Muscle layer of duodenum (tissue), 2 donors: ENCODE measurements around the gene ARHGAP35.
"Not testable (repeated sequence)": the region's sequence is repeated elsewhere in the genome, so short reads cannot be mapped to it uniquely, and the experiment has no call there.

ENCODE experiments used
- H3K27ac ChIP-seq: one replicate; pipeline ENCODE4 v1.7.0; 2013; ENCODE audit warnings: mild to moderate bottlenecking, low read length
- H3K27me3 ChIP-seq: one replicate; pipeline ENCODE4 v1.7.0; 2013; ENCODE audit warnings: low read depth, mild to moderate bottlenecking, control low read depth, low read length
- H3K36me3 ChIP-seq, 2 donors: one replicate each; pipeline ENCODE4 v1.7.0; 2013; ENCODE audit warnings: low read length in 2 of 2, control low read depth in 1 of 2, mild to moderate bottlenecking in 1 of 2; ENCODE audit not compliant: insufficient read depth in 2 of 2, control insufficient read depth in 1 of 2
- H3K4me1 ChIP-seq, 2 donors: one replicate each; pipeline ENCODE4 v1.7.0; 2013; ENCODE audit warnings: low read length in 2 of 2, mild to moderate bottlenecking in 2 of 2, control low read depth in 1 of 2, moderate library complexity in 1 of 2; ENCODE audit not compliant: insufficient read depth in 2 of 2, control insufficient read depth in 1 of 2
- H3K4me3 ChIP-seq, 2 donors: one replicate each; pipeline ENCODE4 v1.7.0; 2013; ENCODE audit warnings: low read length in 2 of 2, low read depth in 1 of 2, mild to moderate bottlenecking in 1 of 2
- H3K9me3 ChIP-seq, 2 donors: one replicate each; pipeline ENCODE4 v1.7.0; 2013; ENCODE audit warnings: low read length in 2 of 2, control low read depth in 1 of 2, mild to moderate bottlenecking in 1 of 2; ENCODE audit not compliant: control insufficient read depth in 1 of 2
- donor health status: healthy.

The ARHGAP35 gene

DNA sequence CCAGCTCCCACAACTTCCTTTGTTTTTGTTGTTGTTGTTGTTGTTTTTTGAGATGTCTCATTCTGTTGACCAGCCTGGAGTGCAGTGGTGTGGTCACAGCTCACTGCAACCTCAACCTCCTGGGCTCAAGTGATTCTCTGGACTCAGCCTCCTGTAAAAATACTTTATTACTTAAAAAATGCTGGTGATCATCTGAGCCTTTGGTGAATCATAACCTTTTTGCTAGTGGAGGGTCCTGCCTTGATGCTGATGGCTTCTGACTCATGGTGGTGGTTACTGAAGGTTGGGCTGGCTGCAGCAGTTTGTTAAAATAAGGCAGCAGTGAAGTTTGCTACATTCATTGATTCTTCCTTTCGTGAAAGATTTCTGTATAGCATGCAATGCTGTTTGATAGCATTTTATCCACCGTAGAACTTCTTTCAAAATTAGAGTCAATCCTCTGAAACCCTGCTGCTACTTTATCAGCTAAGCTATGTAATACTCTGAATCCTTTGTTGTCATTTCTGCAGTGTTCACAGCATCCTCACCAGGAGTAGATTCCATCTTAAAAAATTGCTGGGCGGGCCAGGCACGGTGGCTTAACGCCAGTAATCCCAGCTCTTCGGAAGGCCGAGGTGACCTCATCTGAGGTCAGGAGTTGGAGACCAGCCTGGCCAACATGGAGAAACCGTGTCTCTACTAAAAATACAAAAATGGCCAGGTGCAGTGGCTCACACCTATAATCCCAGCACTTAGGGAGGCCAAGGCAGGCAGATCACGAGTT lies 18.0 kb downstream of the ARHGAP35 start:
- Histone ChIP-seq H3K27ac (no peak overlapping the region), H3K4me1 (peaks cover 0 to 5% of the 10 kb centered on the region in 2 donors), H3K36me3 (peaks cover 0 to 3% of the 10 kb centered on the region in 2 donors), H3K27me3 (no peaks in the 10 kb centered on the region), H3K4me3 (no peak overlapping the region), H3K9me3 (no peaks in the 10 kb centered on the region)

DNA sequence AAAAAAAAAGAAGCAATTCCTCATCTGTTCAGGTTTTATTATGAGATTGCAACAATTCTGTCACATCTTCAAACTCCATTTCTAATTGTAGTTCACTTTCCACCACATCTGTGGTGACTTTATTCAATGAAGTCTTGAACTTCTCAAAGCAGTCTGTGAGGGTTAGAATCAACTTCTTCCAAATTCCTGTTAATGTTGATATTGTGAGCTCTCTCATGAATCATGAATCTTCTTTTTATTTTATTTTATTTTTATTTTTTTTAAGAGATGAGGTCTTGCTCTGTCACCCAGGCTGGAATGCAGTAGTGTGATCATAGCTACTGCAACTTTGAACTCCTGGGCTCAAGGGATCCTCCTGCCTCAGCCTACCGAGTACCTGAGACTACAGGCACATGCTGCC lies 19.6 kb downstream of the ARHGAP35 start:
- peaks cover 0 to 3% of the 10 kb centered on the region in 2 donors for H3K36me3 ChIP-seq
- H3K4me3 ChIP-seq, result no peak overlapping the region
- no peak overlapping the region for H3K27ac ChIP-seq
- H3K9me3 ChIP-seq, result no peaks in the 10 kb centered on the region
- peaks cover 0 to 5% of the 10 kb centered on the region in 2 donors for H3K4me1 ChIP-seq
- no peaks in the 10 kb centered on the region for H3K27me3 ChIP-seq

DNA sequence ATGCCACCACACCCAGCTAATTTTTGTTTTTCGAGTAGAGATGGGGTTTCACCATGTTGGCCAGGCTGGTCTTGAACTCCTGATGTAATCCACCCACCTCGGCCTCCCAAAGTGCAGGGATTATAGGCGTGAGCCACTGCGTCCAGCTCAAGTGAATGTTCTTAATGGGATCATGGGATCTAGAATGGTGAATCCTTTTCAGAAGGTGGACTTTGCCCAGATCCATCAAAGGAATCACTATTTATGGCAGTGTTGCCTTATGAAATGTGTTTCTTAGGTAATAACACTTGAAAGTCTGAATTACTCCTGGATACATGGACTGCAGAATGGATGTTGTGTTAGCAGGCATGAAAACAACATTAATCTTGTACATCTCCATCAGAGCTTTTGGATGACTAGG lies 20.3 kb downstream of the ARHGAP35 start:
- Histone ChIP-seq H3K9me3 (no peaks in the 10 kb centered on the region), H3K4me3 (no peak overlapping the region), H3K27ac (no peak overlapping the region), H3K36me3 (peaks cover 0 to 3% of the 10 kb centered on the region in 2 donors), H3K4me1 (peaks cover 0 to 5% of the 10 kb centered on the region in 2 donors), H3K27me3 (no peaks in the 10 kb centered on the region)

DNA sequence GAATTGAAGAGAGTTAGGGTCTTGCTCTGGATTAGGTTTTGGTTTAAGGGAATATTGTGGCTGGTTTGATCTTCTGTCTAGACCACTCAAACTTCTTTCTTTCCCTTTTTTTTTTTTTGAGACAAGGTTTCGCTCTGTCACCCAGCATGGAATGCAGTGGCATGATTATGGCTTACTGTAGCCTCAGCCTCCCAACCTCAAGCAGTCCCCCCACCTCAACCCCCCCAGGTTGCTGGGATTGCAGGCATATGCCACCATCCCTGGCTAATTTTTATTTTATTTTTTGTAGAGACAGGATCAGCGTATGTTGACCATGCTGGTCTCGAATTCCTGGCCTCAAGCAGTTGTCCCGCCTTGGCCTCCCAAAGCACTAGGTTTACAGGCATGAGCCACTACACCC lies 21.2 kb downstream of the ARHGAP35 start:
- H3K9me3 ChIP-seq, result no peaks in the 10 kb centered on the region
- H3K36me3 ChIP-seq, result peaks cover 0 to 3% of the 10 kb centered on the region in 2 donors
- no peak overlapping the region for H3K27ac ChIP-seq
- H3K4me1 ChIP-seq, result peaks cover 0 to 5% of the 10 kb centered on the region in 2 donors
- H3K27me3 ChIP-seq, result no peaks in the 10 kb centered on the region
- H3K4me3 ChIP-seq, result no peak overlapping the region

DNA sequence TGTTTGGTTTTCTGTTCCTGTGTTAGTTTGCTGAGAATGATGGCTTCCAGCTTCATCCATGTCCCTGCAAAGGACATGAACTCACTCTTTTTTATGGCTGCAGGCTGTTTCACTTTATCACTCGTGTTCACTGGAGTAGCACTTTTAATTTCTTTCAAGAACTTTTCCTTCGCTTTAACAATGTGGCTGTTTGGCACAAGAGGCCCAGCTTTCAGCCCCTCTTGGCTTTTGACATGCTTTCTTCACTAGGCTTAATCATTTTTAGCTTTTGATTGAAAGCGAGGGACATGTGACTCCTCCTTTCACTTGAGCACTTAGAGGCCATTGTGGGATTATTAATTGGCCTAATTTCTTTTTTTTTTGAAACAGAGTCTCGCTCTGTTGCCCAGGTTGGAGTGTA lies 22.0 kb downstream of the ARHGAP35 start:
- not testable (repeated sequence) for H3K36me3 ChIP-seq, H3K27me3 ChIP-seq, H3K4me3 ChIP-seq, H3K27ac ChIP-seq, H3K9me3 ChIP-seq, H3K4me1 ChIP-seq

DNA sequence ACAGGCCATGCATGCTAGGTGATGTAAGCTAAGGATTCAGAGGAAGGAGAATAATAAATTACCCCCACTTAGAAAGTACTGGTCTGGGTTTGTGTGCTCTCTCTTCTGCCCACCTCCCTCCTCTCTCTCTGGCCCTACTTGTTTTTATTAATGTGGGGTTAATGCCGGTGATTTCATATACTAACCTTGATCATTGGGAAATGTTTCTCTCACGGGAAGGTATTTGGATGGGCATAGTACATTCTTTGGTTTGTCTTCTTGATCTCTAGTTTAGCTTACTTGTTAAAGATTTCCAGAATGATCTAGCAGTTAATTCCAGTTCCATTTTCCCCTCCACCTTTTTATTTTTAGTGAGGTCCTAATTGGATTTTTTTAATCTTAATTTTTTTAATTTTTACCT lies 24.6 kb downstream of the ARHGAP35 start:
- Histone ChIP-seq H3K4me1 (no peaks in the 10 kb centered on the region), H3K27ac (no peak overlapping the region), H3K27me3 (no peaks in the 10 kb centered on the region), H3K4me3 (no peak overlapping the region), H3K9me3 (no peaks in the 10 kb centered on the region), H3K36me3 (no peaks in the 10 kb centered on the region)

DNA sequence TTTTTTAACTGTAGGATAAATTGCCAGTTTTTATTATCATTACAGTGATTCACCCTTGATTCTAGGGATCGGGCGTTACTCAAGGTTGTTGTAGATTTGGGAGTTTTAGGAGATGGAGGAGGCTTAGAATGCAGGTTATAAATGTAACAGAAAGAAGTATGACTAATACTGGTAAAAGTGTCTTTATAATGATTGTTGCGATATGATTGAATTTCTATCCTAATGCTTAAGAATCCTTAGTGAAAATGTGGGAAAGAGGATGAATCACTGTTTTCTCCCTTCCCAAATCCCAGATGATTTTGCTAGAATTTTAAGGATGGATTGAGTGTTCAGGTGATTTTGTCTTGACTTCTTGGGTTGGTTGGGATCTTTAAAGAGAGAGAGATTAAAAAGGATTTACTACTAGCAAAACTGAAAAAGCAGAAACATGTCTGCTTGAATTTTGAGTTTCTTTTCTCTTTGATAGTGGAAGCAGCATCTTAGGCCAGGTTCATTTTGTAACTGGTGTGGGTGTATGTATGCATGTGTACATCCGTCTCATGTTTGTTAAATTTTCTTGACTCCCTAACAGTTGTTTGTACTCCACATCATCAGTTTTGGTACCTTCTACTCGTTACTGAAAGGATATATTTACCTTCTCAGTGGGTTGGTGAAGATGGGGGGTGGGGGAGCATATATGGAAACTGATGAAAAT lies 25.9 kb downstream of the ARHGAP35 start:
- Histone ChIP-seq H3K36me3 (no peaks in the 10 kb centered on the region), H3K27ac (no peak overlapping the region), H3K27me3 (no peaks in the 10 kb centered on the region), H3K4me1 (peaks cover 0 to 4% of the 10 kb centered on the region in 2 donors), H3K4me3 (no peak overlapping the region), H3K9me3 (no peaks in the 10 kb centered on the region)

DNA sequence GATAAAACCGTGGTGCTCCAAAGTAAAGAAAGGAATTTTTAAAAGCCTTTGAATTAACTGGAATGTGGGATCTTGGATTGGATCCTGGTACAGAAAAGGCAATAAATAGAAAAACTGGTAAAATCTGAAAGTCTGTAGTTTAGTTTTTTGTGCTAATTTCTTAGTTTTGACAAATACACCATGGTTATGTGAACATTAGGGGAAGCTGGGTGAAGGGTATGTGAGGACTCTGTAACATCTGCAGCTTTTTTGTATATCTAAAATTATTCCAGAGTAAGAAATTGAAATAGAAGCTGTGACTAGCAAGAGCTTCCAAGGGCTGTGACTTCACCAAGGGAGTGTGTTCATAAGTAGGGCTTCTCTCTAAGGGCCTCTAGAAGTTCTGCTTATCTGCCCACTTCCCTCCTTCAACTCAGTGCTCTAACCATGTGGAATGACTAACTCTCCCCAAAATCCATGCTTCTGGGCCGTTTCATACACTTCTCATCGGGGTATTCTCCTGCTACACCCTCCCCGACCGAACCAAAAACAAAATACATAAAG lies 26.5 kb downstream of the ARHGAP35 start:
- no peaks in the 10 kb centered on the region for H3K27me3 ChIP-seq
- H3K4me3 ChIP-seq, result no peak overlapping the region
- no peaks in the 10 kb centered on the region for H3K36me3 ChIP-seq
- no peak overlapping the region for H3K27ac ChIP-seq
- no peaks in the 10 kb centered on the region for H3K9me3 ChIP-seq
- peaks cover 0 to 4% of the 10 kb centered on the region in 2 donors for H3K4me1 ChIP-seq

DNA sequence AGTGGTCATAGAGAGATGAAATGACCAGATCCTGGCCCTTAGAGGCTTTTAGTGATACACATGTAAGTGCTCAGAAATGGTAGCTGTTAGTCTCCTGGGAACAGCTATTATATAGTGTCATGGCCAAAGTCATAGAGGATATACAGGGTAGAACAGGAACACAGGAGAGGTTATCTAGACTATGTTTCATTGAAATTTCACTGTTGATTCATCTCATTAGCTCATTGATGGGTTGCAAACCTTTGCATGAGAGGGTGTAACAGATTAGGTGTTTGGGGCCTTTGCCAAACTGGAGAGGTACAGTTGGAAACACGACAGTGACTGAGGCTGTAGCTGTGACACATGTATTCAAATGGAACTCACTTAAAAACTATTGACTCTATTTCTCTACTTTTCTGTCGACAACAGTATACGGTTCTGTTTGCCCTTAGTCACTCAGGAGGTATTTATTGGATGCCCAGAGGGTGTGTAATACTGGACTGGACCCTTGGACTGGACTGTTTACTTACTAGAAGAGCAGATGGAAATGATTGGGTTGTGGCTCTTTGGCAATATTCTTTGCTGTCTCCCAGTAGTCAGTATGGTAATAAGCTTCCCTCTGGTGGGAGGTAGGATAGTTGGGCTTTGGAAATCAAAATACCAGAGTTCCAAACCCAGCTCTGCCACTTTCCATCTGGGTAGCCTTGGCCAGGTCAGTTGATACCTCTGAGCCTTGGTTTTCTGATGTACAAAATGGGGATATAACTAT lies 29.8 kb downstream of the ARHGAP35 start:
- Histone ChIP-seq H3K4me3 (no peak overlapping the region), H3K4me1 (peaks cover 0 to 4% of the 10 kb centered on the region in 2 donors), H3K9me3 (no peaks in the 10 kb centered on the region), H3K36me3 (no peaks in the 10 kb centered on the region), H3K27me3 (no peaks in the 10 kb centered on the region), H3K27ac (no peak overlapping the region)

DNA sequence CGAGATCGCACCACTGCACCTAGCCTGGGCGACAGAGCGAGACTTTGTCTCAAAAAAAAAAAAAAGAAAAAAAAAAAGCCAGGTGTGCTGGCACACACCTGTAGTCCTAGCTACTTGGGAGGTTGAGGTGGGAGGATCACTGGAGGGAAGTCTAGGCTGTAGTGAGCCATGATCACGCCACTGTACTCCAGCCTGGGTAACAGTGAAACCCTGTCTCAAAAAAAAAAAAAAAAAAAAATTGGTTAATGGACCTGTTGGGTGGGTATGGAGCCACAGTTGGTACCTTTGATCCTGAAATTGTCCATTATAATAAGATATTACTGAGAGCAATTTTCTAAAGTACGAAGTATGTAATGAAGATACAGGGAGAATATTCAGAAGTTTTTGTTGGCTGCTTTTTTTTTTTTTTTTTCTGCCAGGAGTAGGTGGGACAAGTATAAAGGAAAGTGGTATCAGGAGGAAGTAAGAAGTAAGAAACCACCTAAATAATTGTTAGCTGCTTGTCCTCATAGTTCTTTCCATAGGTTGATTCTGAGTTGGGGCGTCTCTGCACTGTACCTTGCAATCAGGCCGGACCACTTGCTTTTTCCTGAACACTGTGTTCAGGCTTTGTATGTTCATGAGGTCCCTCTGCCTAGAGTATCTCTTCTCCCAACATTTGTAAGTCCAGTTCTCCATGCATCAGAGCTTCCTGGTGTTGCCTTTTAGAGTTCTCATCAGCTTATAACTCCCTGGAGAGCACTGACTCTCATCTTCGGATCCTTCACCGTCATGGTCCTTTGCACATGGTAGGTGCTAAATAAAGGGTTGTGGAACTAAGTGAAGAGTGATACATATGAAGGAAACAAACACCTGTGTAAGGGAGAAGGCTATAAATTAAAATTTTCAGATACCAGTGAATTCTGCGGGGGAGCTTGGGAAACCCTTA lies 31.7 kb downstream of the ARHGAP35 start:
- H3K27ac ChIP-seq, result no peak overlapping the region
- no peaks in the 10 kb centered on the region for H3K36me3 ChIP-seq
- H3K4me3 ChIP-seq, result no peak overlapping the region
- H3K4me1 ChIP-seq, result peaks cover 0 to 4% of the 10 kb centered on the region in 2 donors
- H3K27me3 ChIP-seq, result no peaks in the 10 kb centered on the region
- H3K9me3 ChIP-seq, result no peaks in the 10 kb centered on the region
